HG03469 (cell line): ENCODE results near the gene PCNT.
"Not testable (repeated sequence)": the region's sequence is repeated elsewhere in the genome, so short reads cannot be mapped to it uniquely, and the experiment has no call there.

Experiments
- ATAC-seq: cut with Tn5 transposase; IDR thresholded peaks from one replicate; pipeline ENCODE4 v1.9.1; 2021; ENCODE audit warnings: mild to moderate bottlenecking, moderate library complexity, moderate number of reproducible peaks; ENCODE audit not compliant: unreplicated experiment

Gene PCNT

DNA sequence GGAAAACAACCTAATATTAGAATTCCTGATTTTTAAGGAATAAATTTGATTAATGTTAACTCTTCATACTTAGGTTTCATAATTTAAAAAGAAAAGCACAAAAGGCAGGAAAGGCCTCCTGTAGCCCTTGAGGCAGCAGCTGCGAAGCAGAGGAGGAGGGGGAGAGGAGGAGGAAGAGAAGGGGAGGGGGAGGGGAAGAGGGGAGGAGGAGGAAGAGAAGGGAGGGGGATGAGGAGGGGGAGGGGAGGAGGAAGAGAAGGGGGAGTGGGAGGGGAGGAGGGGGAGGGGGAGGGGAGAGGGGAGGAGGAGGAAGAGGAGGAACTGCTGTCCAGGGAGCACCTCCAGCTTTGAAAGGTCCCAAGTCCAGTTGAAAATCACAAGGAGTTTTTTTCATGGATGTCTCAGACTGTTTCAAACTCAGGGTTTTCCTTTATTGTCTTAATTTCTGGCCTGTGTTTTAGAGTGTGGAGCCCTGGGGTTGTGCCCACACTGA, 99.6 kb downstream of the PCNT start:
- ATAC-seq: no peak

DNA sequence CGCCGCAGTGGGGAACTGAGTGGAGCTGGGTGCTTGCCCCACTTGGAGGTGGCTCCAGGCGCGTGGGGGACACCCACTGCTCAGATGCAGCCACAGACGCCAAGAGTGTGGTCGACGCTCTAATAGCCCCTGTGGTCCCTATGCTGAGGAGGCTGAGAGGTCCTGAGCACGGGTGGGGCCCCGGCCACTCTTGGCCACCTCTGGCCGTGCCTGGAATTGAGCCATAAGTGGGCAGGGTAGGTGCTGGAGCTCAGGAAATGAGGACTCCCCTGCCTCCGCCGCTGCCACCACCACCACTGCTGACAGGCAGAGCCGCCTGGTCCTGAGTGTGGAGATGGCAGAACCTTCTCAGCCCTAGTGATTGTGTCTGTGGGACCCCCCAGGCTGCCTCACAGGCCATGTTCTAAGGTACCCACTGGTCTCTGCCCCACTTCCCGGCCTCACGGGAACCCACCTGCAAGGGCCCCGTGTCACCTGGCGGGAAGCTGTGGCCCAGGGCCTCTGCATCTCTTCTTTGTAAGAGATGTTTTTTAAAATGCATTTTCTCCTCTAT, 100.2 kb downstream of the PCNT start:
- ATAC-seq: no peak

DNA sequence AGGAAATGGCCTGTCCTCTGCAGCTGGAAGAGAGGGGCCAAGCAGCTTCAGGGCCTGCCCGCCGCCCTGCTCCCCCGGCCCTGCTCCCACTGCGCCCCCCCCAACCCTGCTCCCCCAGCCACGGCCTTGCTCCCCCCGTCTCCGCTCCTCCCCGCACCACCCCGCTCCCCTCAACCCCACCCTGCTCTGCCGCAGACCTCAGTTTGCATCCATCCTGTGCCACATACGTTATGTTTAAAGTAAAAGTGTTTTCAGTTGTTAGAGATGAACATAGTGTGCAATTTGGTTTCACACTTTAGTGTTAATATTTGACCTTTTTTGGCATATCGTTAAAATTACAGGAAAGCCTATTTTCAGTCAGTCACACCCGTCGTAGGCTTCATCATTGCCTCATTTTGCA, 100.7 kb downstream of the PCNT start:
- no peak for ATAC-seq

DNA sequence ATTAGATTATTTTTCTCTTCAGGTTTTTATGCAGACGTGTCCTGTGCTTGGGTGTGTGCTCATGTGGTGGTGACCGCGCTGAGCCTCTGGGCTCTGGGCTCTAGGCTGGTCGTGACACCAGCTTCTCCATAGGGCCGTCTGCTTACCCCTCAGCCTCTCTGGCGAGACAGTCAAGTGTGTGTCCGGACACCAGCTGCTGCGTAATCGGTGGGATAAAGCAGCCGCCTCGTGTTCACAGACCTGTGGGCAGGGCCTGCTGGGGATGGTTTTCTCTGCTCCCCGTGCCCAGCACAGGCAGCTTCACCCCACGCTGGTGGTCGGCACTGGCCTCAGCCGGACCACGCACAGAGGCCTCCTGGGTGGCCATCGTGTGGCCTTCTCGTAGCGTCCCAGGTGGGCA, 101.1 kb downstream of the PCNT start:
- ATAC-seq: no peak

DNA sequence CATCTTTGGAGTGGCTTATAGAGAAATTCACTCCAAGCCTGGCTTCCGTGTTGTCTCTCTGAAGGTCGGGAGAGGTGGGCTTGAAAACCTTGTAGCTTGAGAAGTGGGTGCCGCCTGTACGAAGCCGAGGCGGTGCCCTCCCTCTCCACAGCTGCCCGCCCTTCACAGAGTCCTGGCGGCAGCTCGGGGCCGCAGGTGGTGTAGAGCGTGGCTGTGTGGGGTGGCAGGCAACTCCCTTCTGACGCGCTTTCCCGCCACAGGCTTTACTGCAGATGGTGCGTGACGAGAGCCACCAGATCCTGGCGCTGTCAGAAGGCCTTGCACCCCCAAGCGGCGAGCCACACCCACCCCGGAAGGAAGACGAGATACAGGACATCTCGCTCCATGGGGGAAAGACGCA, 101.6 kb downstream of the PCNT start:
- ATAC-seq: no peak

DNA sequence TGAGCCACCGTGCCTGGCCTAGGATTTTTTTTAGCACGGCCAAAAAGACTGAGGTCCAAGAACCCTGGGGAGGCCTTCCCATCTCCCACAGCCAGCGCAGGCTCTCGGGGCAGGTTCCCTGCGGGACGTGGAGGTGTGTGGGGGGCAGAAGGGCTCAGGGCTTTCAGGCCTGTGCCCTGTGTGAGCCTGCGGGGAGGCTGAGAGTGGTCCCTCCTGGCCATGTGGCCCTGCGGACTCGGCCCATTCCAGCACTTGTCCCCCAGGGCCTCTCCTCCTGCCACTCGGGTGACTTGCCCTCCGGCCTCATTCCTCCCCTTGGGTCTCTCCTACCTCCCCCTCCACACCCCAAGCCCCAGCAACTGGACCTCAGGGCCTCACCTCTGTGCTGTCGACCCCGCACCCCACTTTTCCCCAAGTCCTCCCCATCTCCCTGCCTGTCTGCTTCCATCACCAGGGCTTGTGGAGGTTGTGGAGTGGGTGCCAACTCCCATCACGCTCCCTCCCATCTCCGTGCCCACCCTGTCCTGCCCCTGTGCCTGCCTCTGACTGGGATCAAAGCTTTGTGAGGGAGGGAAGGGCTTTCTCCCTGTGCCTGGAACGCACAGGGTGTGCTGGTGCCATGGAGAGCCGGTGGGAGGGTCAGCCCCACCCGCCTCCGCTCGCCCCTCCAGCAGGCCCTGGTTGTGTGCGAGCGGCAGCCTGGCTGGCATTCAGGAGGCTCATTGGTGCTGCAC, 102.5 kb downstream of the PCNT start:
- no peak for ATAC-seq

DNA sequence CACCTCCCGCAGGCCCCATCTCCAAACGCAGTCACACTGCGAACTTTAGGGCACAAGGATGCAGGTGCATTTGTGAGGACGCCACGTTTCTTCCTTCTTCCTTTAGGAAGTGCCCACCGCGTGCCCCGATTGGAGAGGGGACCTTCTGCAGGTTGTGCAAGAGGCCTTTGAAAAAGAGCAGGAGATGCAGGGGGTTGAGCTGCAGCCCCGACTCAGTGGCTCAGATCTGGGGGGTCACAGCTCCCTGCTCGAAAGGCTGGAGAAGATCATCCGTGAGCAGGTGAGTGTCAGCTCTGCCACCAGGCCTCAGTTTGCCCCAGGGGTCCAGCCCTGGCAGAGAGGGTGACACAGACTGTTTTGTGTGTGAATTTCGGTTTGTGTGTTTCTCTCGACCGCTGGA, 103.6 kb downstream of the PCNT start:
- no peak for ATAC-seq

DNA sequence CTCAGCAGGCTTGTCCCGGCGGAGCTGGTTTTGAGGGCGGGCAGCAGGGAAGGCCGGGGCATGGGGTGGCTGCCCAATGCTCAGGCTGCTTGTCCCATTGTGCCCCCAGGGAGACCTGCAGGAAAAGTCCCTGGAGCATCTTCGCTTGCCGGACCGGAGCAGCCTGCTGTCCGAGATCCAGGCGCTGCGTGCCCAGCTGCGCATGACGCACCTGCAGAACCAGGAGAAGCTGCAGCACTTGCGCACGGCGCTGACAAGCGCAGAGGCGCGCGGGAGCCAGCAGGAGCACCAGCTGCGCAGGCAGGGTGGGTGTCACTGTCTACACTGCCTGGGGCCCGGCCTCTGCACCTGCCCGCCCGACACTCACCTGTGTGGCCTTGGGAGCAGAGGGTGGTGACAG, 104.3 kb downstream of the PCNT start:
- ATAC-seq: no peak

DNA sequence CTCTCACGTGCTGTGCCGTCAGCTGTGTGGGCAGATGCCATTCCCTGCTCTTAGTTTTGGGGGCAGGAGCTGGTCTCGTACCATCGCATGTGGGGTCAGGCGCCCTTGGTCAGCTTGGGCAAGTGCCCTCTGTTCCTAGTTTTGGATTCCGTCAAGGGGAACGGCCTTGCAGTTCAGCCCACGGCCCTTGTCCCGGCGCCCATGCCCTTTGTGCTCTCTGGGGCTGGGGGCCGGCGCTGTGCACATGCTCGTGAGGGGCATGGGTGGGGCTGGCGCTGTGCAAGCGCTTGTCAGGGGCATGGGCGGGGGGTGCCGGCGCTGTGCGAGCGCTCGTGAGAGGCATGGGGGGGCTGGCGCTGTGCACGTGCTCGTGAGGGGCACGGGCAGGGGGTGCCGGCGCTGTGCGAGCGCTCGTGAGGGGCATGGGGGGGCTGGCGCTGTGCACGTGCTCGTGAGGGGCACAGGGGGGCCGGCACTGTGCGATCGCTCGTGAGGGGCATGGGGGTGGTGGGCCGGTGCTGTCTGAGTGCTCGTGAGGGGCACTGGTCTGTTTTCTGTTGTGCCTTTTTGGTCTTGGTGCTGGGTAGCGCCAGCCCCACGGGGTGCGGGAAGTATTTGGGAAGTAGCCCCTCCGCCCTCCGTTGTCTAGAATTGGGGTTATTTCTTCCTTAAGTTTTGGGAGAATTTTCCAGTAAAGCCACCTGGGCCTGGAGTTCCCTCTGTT, 105.2 kb downstream of the PCNT start:
- no peak for ATAC-seq

DNA sequence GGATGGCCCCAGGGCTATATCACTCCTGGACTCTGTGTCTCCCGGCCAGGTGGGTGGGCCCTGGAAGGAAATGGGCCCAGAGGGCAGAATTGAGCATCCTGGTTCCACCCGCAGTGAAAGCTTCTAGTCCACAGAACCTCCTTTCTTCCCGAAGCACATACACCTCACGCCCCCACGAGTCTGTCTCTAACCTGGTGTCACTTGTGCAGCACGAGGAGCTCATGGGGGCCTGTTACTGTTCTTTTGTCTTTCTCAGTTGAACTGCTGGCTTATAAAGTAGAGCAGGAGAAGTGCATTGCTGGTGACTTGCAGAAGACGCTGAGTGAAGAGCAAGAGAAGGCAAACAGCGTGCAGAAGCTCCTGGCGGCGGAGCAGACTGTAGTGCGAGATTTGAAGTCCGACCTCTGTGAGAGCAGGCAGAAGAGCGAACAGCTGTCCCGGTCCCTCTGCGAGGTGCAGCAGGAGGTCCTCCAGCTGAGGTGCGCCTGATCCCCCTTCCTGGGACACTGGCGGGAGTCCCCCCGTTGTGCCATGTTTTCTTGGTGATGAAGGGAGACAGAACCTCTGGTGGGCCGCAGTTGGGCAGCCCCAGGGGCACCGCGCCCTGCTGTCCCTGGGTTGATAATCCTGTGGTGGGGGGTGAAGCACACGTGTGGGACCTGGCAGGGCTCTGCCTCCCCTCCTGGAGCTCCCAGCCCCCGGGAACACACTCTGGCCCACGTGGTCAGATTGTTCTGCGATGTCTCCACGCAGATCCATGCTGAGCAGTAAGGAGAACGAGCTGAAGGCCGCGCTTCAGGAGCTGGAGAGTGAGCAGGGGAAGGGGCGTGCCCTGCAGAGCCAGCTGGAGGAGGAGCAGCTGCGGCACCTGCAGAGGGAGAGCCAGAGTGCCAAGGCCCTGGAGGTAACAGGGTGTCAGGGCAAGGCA, 106.1 kb downstream of the PCNT start:
- no peak for ATAC-seq

DNA sequence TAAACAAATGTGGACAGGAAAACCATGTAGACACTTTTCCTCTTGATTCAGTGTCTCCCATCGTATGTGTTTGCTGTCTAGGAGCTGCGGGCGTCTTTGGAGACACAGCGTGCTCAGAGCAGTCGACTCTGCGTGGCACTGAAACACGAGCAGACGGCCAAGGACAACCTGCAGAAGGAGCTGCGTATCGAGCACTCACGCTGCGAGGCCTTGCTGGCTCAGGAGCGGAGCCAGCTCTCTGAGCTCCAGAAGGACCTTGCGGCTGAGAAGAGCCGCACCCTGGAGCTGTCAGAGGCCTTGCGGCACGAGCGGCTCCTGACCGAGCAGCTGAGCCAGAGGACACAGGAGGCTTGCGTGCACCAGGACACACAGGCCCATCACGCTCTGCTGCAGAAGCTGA, 107.5 kb downstream of the PCNT start:
- ATAC-seq: no peak

DNA sequence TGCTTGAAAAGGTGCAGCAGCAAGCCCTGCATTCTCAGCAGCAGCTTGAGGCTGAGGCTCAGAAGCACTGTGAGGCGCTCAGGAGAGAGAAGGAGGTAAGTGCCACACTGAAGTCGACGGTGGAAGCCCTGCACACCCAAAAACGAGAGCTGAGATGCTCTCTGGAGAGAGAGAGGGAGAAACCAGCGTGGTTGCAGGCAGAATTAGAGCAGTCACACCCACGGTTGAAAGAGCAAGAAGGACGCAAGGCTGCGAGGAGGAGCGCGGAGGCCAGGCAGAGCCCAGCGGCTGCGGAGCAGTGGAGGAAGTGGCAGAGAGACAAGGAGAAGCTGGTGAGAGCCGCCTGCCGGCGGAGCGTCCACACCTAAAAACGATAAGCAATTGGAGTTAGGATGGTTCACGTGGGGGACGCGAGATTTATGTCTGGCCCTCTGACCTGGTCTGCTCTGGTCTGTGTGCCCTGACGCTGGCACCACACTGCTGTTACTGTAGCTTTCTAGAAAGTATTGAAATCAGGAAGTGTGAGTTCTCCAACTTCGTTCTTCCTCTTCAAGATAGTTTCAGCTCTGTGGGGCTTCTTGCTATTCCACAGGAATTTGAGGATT, 108.0 kb downstream of the PCNT start:
- ATAC-seq: no peak

DNA sequence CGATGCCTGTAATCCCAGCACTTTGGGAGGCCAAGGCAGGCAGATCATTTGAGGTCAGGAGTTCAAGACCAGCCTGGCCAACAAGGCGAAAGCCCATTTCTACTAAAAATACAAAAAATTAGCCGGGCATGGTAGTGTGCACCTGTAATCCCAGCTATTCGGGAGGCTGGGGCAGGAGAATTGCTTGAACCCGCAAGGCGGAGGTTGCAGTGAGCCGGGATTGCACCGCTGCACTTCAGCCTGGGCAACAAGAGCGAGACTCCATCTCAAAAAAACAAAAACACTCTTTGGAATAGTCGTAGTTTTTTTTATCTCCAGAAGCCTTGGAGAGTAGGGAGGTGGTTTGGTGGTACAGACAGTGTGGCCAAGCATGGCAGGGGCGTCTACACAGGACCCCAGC, 109.2 kb downstream of the PCNT start:
- not testable (repeated sequence) for ATAC-seq

DNA sequence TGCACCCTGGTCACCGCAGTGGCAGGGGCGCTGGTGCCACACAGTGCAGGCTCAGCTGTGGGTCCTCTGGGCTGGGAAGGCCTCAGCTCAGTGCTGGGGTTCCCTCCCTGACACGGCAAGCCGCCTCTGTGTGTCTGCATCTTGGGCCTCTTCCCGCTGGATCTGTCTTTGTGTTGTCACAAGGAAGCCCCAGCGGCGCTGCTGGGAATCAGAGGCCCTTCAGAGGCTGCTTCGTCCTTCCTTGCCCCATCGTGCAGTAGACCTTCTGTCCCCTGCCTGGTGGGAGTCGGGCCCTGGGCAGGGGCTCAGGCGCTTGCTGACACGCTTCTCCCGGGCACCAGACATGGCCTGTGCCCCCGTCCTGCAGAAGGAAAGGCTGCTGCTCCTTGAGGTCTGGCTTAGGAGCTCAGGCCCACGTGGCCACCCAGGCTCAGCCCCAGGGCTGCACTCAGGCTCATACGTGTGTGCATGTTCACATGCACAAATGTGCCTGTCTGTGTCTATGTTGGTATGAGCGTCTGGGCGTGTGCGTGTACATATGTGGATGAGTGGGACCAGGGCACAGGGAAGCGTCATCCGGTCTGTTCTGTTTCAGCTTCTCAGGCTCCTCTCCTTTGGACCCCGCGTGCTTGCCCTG, 110.5 kb downstream of the PCNT start:
- ATAC-seq: no peak

DNA sequence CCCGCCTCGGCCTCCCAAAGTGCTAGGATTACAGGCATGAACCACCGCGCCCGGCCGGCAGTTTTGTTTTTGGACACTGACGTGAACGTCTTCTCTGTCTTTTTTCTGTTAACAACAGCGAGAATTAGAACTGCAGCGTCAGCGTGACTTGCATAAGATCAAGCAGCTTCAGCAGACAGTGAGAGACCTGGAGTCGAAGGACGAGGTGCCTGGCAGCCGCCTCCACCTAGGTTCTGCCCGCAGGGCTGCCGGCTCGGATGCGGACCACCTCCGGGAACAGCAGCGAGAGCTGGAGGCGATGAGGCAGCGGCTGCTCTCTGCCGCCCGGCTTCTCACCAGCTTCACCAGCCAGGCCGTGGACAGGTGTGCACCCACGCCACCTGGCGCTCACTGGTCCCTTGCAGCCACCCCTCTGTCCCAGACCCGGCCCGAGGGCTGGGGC, 111.9 kb downstream of the PCNT start:
- ATAC-seq: no peak

DNA sequence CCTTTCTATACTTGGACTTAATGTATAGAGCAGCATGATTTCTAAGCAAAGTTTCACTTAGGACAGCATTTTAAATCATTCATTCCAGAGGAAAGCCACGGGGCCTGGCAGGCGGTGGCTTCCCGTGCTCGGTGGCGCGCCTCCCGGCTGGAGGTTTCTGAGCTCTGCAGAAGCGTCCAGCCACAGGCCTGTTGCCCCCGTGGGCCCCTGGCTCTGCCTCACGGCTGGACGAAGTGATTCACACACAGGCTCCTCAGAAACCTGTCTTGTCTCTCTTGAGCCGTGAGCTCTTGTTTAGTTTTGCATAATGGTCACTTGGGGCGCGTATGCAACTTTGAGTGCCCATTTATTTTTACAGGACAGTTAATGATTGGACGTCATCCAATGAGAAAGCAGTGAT, 112.7 kb downstream of the PCNT start:
- no peak for ATAC-seq

DNA sequence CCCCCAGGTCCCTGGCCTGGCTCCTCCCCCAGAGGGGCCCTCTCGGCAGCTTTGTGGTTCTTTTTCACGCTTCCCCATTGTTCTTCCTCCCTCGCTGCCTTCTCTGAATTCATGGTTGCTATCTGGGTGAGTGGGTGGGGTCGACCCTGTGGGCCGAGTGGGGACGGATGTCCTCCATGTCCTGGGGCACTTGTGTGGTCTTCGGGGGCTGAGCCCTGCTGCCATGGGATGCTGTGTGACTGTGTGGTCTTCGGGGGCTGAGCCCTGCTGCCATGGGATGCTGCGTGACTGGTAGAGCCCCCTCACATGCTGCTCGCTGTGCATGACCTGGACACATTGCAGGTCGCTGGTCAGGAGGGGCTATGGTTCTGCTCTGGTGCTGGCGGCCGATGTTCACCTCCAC, 113.1 kb downstream of the PCNT start:
- ATAC-seq: no peak

DNA sequence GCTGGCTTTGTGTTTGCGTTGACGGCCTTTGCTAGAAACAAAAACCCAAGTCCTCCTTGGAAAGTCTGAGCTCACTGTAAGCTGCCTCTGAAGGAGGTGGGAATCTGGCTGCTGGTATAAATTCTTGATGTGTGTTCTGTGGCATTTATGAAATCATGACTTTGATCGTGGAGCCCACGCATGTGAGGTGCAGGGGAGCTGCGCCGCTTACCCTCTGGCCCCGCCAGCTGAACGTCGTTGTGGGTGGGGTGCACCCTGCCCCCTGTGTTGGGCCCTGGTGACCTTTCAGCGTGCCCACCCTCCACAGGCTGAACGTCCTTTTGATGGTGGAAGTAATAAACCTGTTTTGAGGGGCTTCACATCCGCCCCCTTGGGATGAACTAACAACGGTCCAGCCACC, 113.6 kb downstream of the PCNT start:
- no peak for ATAC-seq

DNA sequence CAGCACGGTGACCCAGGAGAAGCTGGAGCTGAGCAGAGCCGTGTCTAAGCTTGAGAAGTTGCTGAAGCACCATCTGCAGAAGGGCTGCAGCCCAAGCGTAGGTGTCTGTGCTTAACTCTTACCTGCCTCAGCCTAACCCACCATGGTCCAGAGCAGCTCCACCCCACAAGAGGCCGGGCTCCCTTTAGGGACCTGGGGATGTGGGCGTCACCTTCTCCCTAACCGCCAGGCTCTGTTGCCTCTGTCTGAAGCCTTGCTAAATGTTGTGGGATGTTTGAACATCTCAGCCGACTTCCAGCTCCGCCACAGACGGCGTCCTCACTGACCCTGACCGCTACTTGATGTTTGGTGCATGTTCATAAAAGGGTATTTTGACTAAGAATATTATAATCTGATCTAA, 114.3 kb downstream of the PCNT start:
- ATAC-seq: no peak

DNA sequence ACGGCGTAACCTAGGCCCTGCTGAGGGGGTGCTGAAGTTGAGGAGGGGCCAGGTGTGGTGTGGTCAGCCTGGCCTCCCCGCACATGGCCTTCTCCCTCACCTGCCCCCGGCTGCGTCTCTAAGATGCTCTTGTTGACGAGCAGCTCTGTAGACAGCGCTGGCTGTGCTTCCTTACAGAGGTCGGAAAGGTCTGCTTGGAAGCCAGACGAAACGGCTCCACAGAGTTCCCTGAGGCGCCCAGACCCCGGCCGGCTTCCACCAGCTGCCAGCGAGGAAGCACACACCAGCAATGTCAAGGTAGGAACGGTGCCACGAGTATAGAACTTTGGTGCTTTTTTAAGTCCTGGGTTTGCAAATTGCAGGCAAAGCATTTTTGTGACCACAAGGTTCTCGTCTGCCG, 116.0 kb downstream of the PCNT start:
- ATAC-seq: no peak
